Esophagus muscularis mucosa (tissue), 4 donors: Measurements from ENCODE around the gene PBX3. TPM values are rescaled to one million over a fixed set of nuclear protein-coding genes. Genes with fewer than 3 reads are reported as not detected.
"Not testable (repeated sequence)": the region's sequence is repeated elsewhere in the genome, so short reads cannot be mapped to it uniquely, and the experiment has no call there.

ENCODE experiments used
- DNase-seq: peaks from one replicate; pipeline ENCODE4 v3.0.0-alpha.2; 2017; ENCODE audit errors: extremely low spot score
- H3K27ac ChIP-seq, 4 donors: fragments of 200-600 bp; sonication (generic); replicated peaks in 1 of 4; 1 replicate in 3 of 4; 2 replicates in 1 of 4; pipeline ENCODE4 v1.5.1; 2016 to 2019; ENCODE audit warnings: mild to moderate bottlenecking in 1 of 4
- H3K27me3 ChIP-seq, 4 donors: fragments of 200-600 bp; sonication (generic); one replicate each; pipeline versions ENCODE4 v1.5.1 to v1.6.0; 2016 to 2019
- H3K36me3 ChIP-seq, 4 donors: fragments of 200-600 bp; sonication (generic); one replicate each; pipeline ENCODE4 v1.5.1; 2016 to 2019
- H3K4me1 ChIP-seq, 4 donors: fragments of 200-600 bp; sonication (generic); one replicate each; pipeline ENCODE4 v1.5.1; 2016 to 2019
- H3K4me3 ChIP-seq, 4 donors: fragments of 200-600 bp; sonication (generic); 1 replicate in 2 of 4; 2 replicates in 2 of 4; pipeline ENCODE4 v1.5.1; 2016 to 2019; ENCODE audit warnings: mild to moderate bottlenecking in 4 of 4, moderate library complexity in 1 of 4
- H3K9me3 ChIP-seq, 4 donors: fragments of 200-600 bp; sonication (generic); 1 replicate in 3 of 4; 2 replicates in 1 of 4; pipeline ENCODE4 v1.5.1; 2016 to 2019
- CTCF ChIP-seq, 3 experiments: fragments of 200-600 bp in 2 of 3; fragments of 450-650 bp in 1 of 3; sonication (generic) in 2 of 3; IDR thresholded peaks; one replicate each; pipeline ENCODE4 v1.5.1; 2017 to 2019; ENCODE audit warnings: antibody characterized with exemption in 3 of 3, mild to moderate bottlenecking in 2 of 3, moderate library complexity in 1 of 3
- EP300 ChIP-seq: sonication (generic); formaldehyde crosslinking; IDR thresholded peaks from one replicate; pipeline ENCODE4 v1.6.1; 2017; ENCODE audit warnings: antibody characterized with exemption
- POLR2A ChIP-seq: fragments of 450-650 bp; IDR thresholded peaks from one replicate; pipeline ENCODE4 v1.6.1; 2017; ENCODE audit warnings: antibody characterized with exemption, moderate library complexity, mild to moderate bottlenecking, low read depth
- POLR2AphosphoS5 ChIP-seq, 2 donors: sonication (generic); formaldehyde crosslinking; IDR thresholded peaks; one replicate each; pipeline ENCODE4 v1.6.1; 2017; ENCODE audit warnings: antibody characterized with exemption in 2 of 2
- WGBS: methylation state at CpG from one replicate; pipeline ENCODE4 v1.1.5; 2018; 5-methylcytosine and 5-hydroxymethylcytosine counted together
- intact Hi-C: fragments of 100-400 bp; cut with DNase I; formaldehyde crosslinking; loops from one replicate; pipeline ENCODE4 v1.15.1; 2023
- total RNA-seq, 4 donors: library from RNA; depleted of rRNA; stranded (reverse); fragments of >200 nt; gene quantifications; one replicate each; pipeline versions ENCODE4 v1.1.0 to v1.2.1, GENCODE V29; 2016

The PBX3 gene
- total RNA-seq, 4 donors from 2014 or later, result 50.1 to 82.4 (median 54.3) TPM

DNA sequence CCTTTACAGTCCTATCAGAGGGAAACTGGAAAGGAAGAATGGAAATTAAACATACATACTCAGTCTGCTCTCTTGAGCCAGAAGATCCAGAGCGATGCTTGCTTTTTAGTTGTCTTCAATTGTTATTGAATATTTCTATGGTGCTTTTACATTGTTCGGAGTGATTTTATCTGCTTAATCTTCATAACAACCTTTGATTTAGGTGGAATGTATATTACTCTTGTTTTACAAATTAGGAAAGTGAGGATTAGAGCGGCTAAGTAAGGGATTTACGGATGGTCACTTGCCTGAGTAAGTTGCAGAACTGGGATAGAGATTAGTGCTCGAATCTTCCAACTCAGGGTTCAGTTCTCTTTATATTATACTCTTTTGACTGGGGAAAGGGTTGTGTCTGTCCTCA, 69.1 kb downstream of the PBX3 start:
- Histone ChIP-seq H3K27ac (no peak overlapping the region), H3K4me3 (no peak overlapping the region), H3K36me3 (peaks cover 0 to 3% (median 0%) of the 10 kb centered on the region in 4 donors), H3K9me3 (no peaks in the 10 kb centered on the region), H3K27me3 (no peaks in the 10 kb centered on the region), H3K4me1 (peaks cover 4 to 15% (median 8%) of the 10 kb centered on the region in 4 donors)
- 100% methylated on average over 5 of the region's 5 CpGs for WGBS
- no peak for DNase-seq
- TF ChIP-seq POLR2AphosphoS5 (IDR thresholded peaks at IDR 0.05) (no peak), CTCF (IDR thresholded peaks at IDR 0.05) (no peak), EP300 (no peak), POLR2A (no peak)
- intact Hi-C loops, result no loop called here

- Histone ChIP-seq H3K4me3 (peak overlapping the region in 1 of 4 donors; percentile 8), H3K9me3 (no peaks in the 10 kb centered on the region), H3K27me3 (no peaks in the 10 kb centered on the region), H3K27ac (peak overlapping the region; percentile 1 to 18 (median 10)), H3K4me1 (peaks cover 11 to 43% (median 34%) of the 10 kb centered on the region in 4 donors), H3K36me3 (peaks cover 0 to 3% (median 0%) of the 10 kb centered on the region in 4 donors)
- WGBS, result 56% methylated on average over 4 of the region's 4 CpGs
- intact Hi-C loops, result no loop called here
- no peak for DNase-seq
- TF ChIP-seq CTCF (IDR thresholded peaks at IDR 0.05) (no peak), EP300 (no peak), POLR2A (no peak), POLR2AphosphoS5 (IDR thresholded peaks at IDR 0.05) (no peak)
These were observed 73.1 kb downstream of the PBX3 start for GRCh38 chr9:125820100-125820804.

DNA sequence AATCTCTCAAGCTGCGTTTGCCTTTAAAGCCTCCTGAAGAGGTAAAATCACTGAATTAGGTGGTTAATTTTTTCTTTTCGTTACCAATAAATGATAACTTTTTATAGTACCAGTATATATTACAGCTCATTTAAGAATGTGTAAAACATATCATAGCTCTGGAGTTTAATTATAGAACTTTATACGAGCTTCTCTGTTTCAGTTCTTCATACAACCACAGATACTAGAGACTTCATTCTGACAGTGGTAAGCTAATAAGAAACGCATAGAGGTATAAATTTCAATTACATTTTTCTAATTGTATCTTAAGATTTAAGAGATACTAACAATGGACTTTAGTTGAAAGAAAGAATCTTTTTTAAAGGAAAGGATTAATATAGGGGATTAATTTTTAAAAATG, 73.9 kb downstream of the PBX3 start:
- peak overlapping the region in 3 of 4 donors; percentile 4 to 24 (median 18) for H3K27ac ChIP-seq
- no peak for TF ChIP-seq EP300

GRCh38 chr9:125822160-125822559, 75.0 kb downstream of the PBX3 start:
- peak overlapping the region in 3 of 4 donors; percentile 4 to 24 (median 18) for H3K27ac ChIP-seq
- DNase-seq, result no peak
- H3K36me3 ChIP-seq, result peaks cover 0 to 3% (median 0%) of the 10 kb centered on the region in 4 donors
- no peaks in the 10 kb centered on the region for H3K9me3 ChIP-seq
- WGBS, result 16% methylated on average over 2 of the region's 2 CpGs
- no peaks in the 10 kb centered on the region for H3K27me3 ChIP-seq
- intact Hi-C loops, result no loop called here
- no peak for TF ChIP-seq CTCF (IDR thresholded peaks at IDR 0.05)
- TF ChIP-seq EP300, result no peak
- TF ChIP-seq POLR2A, result no peak
- peaks cover 11 to 50% (median 39%) of the 10 kb centered on the region in 4 donors for H3K4me1 ChIP-seq
- H3K4me3 ChIP-seq, result no peak overlapping the region

More for the DNA sequence above, 73.9 kb downstream of the PBX3 start:
- H3K36me3 ChIP-seq, result peaks cover 0 to 3% (median 0%) of the 10 kb centered on the region in 4 donors
- H3K4me1 ChIP-seq, result peaks cover 11 to 50% (median 38%) of the 10 kb centered on the region in 4 donors
- H3K4me3 ChIP-seq, result peak overlapping the region in 1 of 4 donors; percentile 22
- intact Hi-C loops, result no loop called here
- H3K27me3 ChIP-seq, result no peaks in the 10 kb centered on the region
- 52% methylated on average over 4 of the region's 4 CpGs for WGBS
- H3K9me3 ChIP-seq, result no peaks in the 10 kb centered on the region
- no peak for DNase-seq

- DNase-seq, result no peak
- intact Hi-C loops, result no loop called here
- Histone ChIP-seq H3K4me3 (no peak overlapping the region), H3K27ac (peak overlapping the region in 1 of 4 donors; percentile 16), H3K27me3 (no peaks in the 10 kb centered on the region), H3K36me3 (peaks cover 0 to 3% (median 0%) of the 10 kb centered on the region in 4 donors), H3K9me3 (no peaks in the 10 kb centered on the region), H3K4me1 (peaks cover 11 to 50% (median 39%) of the 10 kb centered on the region in 4 donors)
- 88% methylated on average over 2 of the region's 2 CpGs for WGBS
- TF ChIP-seq POLR2A (no peak), EP300 (no peak), POLR2AphosphoS5 (IDR thresholded peaks at IDR 0.05) (no peak), CTCF (IDR thresholded peaks at IDR 0.05) (no peak)
These were observed 75.7 kb downstream of the PBX3 start for GRCh38 chr9:125822902-125823301.

- H3K9me3 ChIP-seq, H3K36me3 ChIP-seq, intact Hi-C loops, H3K27me3 ChIP-seq, DNase-seq: not testable (repeated sequence)
- Histone ChIP-seq H3K4me1 (peaks cover 11 to 50% (median 40%) of the 10 kb centered on the region in 4 donors), H3K27ac (peak overlapping the region in 1 of 4 donors; percentile 27), H3K4me3 (peak overlapping the region; percentile 12 to 36 (median 22))
- 84% methylated on average over 6 of the region's 6 CpGs for WGBS
These were observed 76.8 kb downstream of the PBX3 start for GRCh38 chr9:125823874-125824406.
